Measurements from ENCODE around the gene FBXO41. TPM values are rescaled to one million over a fixed set of nuclear protein-coding genes. Genes with fewer than 3 reads are reported as not detected.

The FBXO41 gene
- total RNA-seq, 1 experiment from 2014 or later = 6.5 TPM

DNA sequence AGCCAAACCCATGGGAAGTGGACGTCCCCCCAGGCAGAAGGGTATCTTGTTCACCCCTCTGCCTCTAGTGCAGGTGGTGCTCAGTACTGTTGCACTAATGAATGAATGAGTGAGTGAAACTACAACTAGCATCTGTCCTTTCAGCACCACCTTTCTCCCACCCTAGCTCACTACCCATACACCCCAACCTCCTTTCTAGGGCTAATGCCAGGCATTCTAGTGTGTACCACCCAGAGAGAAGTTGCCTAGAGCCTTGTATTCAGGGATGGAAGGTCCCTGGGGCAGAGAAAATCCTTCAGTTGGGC is 27.7 kb downstream of the FBXO41 start:
- Histone ChIP-seq H3K27ac (ENCODE audit: low read length) (no peak overlapping the region), H3K4me3 (ENCODE audit: low read depth in 2 of 2, low read length in 2 of 2) (no peak overlapping the region), H3K9me3 (ENCODE audit: control insufficient read depth, insufficient read depth, low read depth, low read length) (no peaks in the 10 kb centered on the region), H3K4me1 (ENCODE audit: control insufficient read depth, insufficient read depth, low read length) (no peaks in the 10 kb centered on the region), H3K36me3 (ENCODE audit: control insufficient read depth, insufficient read depth, low read length) (peaks cover 7% of the 10 kb centered on the region), H3K27me3 (ENCODE audit: control insufficient read depth, insufficient read depth, low read length) (no peaks in the 10 kb centered on the region)
- CTCF ChIA-PET = interaction anchor here (1.6 kb wide), 1 partner anchor 44 kb away, joined by 4 read pairs; no protein-coding TSS in a partner anchor
- DNase-seq (ENCODE audit: low read depth, low spot score) = no peak
- TF ChIP-seq SIN3A (IDR thresholded peaks at IDR 0.05; ENCODE audit: borderline replicate concordance, insufficient read depth, low read depth, low read length) (no peak), POLR2AphosphoS5 (IDR thresholded peaks at IDR 0.05; ENCODE audit: low read depth, low read length) (0 out of 2 replicates have a peak, but pooled peaks have one; percentile 30), TCF7L2 (IDR thresholded peaks at IDR 0.05; ENCODE audit: low read depth, low read length) (no peak)
- TF ChIP-seq, protein P1, sequence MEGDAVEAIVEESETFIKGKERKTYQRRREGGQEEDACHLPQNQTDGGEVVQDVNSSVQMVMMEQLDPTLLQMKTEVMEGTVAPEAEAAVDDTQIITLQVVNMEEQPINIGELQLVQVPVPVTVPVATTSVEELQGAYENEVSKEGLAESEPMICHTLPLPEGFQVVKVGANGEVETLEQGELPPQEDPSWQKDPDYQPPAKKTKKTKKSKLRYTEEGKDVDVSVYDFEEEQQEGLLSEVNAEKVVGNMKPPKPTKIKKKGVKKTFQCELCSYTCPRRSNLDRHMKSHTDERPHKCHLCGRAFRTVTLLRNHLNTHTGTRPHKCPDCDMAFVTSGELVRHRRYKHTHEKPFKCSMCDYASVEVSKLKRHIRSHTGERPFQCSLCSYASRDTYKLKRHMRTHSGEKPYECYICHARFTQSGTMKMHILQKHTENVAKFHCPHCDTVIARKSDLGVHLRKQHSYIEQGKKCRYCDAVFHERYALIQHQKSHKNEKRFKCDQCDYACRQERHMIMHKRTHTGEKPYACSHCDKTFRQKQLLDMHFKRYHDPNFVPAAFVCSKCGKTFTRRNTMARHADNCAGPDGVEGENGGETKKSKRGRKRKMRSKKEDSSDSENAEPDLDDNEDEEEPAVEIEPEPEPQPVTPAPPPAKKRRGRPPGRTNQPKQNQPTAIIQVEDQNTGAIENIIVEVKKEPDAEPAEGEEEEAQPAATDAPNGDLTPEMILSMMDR (IDR thresholded peaks at IDR 0.05) = no peak
- TF ChIP-seq, protein P2, sequence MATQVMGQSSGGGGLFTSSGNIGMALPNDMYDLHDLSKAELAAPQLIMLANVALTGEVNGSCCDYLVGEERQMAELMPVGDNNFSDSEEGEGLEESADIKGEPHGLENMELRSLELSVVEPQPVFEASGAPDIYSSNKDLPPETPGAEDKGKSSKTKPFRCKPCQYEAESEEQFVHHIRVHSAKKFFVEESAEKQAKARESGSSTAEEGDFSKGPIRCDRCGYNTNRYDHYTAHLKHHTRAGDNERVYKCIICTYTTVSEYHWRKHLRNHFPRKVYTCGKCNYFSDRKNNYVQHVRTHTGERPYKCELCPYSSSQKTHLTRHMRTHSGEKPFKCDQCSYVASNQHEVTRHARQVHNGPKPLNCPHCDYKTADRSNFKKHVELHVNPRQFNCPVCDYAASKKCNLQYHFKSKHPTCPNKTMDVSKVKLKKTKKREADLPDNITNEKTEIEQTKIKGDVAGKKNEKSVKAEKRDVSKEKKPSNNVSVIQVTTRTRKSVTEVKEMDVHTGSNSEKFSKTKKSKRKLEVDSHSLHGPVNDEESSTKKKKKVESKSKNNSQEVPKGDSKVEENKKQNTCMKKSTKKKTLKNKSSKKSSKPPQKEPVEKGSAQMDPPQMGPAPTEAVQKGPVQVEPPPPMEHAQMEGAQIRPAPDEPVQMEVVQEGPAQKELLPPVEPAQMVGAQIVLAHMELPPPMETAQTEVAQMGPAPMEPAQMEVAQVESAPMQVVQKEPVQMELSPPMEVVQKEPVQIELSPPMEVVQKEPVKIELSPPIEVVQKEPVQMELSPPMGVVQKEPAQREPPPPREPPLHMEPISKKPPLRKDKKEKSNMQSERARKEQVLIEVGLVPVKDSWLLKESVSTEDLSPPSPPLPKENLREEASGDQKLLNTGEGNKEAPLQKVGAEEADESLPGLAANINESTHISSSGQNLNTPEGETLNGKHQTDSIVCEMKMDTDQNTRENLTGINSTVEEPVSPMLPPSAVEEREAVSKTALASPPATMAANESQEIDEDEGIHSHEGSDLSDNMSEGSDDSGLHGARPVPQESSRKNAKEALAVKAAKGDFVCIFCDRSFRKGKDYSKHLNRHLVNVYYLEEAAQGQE (IDR thresholded peaks at IDR 0.05; ENCODE audit: insufficient read depth in 1 of 2, low read depth in 2 of 2, low read length in 1 of 2) = no peak
- in situ Hi-C loops (cut with HindIII; ENCODE audit: low pct_unique_long_range_greater_than_20kb, low sequenced_read_pairs) = no loop called here
- intact Hi-C loops (cut with micrococcal nuclease; ENCODE audit: unreplicated experiment) = no loop called here
- POLR2A ChIA-PET = no interaction called here
- BruUV-seq (replicated peaks) = no TSS peak
- ATAC-seq = 0 out of 2 replicates have a peak, but pooled peaks have one; percentile 3

DNA sequence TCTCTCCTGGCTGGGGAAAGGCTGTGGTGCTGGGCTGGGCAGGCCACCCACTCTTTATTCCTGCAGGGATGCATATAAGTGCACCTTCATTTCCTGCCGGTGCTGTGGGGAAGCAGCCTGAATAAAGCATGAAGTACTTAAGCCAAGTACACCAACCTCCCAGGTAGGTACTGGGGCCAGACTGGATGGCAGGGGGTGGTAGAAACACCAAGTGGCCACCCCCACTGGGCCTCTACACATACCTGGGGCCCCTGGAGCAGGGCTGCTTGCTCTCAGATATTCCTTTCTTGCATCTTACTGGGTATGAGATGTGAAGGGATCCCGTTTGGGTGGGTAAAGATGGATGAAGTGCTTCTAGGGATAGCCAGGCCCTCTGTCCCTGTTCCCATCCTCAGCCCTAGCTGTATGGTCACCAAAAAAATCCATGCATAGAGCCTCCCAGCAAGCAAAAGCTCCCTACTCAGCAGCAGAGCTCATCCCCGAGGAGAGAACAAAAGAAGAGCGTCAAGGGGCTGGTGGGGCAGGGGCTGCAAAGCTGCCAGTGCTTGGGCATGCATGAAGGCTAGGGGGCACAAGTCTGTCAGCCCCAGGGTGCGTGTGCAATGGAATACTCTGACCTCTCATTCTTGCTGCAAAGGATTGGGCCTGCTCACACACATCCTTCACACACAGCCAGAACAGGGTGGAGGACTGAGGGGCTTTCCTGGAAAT is 28.2 kb downstream of the FBXO41 start:
- Histone ChIP-seq H3K9me3 (ENCODE audit: control insufficient read depth, insufficient read depth, low read depth, low read length) (no peaks in the 10 kb centered on the region), H3K36me3 (ENCODE audit: control insufficient read depth, insufficient read depth, low read length) (peaks cover 7% of the 10 kb centered on the region), H3K27ac (ENCODE audit: low read length) (no peak overlapping the region), H3K4me3 (ENCODE audit: low read depth in 2 of 2, low read length in 2 of 2) (no peak overlapping the region), H3K27me3 (ENCODE audit: control insufficient read depth, insufficient read depth, low read length) (no peaks in the 10 kb centered on the region), H3K4me1 (ENCODE audit: control insufficient read depth, insufficient read depth, low read length) (no peaks in the 10 kb centered on the region)
- in situ Hi-C loops (cut with HindIII; ENCODE audit: low pct_unique_long_range_greater_than_20kb, low sequenced_read_pairs) (no loop called here), intact Hi-C loops (cut with micrococcal nuclease; ENCODE audit: unreplicated experiment) (no loop called here)
- no peak for DNase-seq (ENCODE audit: low read depth, low spot score)
- POLR2A ChIA-PET = no interaction called here
- ATAC-seq = no peak
- no TSS peak for BruUV-seq (replicated peaks)
- no peak for TF ChIP-seq TCF7L2 (IDR thresholded peaks at IDR 0.05; ENCODE audit: low read depth, low read length)
- TF ChIP-seq, protein P1 (IDR thresholded peaks at IDR 0.05) = no peak
- TF ChIP-seq SIN3A (IDR thresholded peaks at IDR 0.05; ENCODE audit: borderline replicate concordance, insufficient read depth, low read depth, low read length) = no peak
- TF ChIP-seq, protein P2 (IDR thresholded peaks at IDR 0.05; ENCODE audit: insufficient read depth in 1 of 2, low read depth in 2 of 2, low read length in 1 of 2) = no peak
- TF ChIP-seq POLR2AphosphoS5 (IDR thresholded peaks at IDR 0.05; ENCODE audit: low read depth, low read length) = no peak
- CTCF ChIA-PET = no interaction called here
